GM19099 (cell line): ENCODE results near the gene IPO13.

Source experiments
- POLR2A ChIP-seq: IDR thresholded peaks from 3 replicates; pipeline ENCODE4 v1.6.1; 2011; ENCODE audit warnings: low read depth; ENCODE audit not compliant: insufficient read length; ENCODE audit errors: extremely low read depth

IPO13 gene

GRCh38 chr1:44015206-44015605, 68.5 kb downstream of the IPO13 start:
- TF ChIP-seq POLR2A = no peak

DNA sequence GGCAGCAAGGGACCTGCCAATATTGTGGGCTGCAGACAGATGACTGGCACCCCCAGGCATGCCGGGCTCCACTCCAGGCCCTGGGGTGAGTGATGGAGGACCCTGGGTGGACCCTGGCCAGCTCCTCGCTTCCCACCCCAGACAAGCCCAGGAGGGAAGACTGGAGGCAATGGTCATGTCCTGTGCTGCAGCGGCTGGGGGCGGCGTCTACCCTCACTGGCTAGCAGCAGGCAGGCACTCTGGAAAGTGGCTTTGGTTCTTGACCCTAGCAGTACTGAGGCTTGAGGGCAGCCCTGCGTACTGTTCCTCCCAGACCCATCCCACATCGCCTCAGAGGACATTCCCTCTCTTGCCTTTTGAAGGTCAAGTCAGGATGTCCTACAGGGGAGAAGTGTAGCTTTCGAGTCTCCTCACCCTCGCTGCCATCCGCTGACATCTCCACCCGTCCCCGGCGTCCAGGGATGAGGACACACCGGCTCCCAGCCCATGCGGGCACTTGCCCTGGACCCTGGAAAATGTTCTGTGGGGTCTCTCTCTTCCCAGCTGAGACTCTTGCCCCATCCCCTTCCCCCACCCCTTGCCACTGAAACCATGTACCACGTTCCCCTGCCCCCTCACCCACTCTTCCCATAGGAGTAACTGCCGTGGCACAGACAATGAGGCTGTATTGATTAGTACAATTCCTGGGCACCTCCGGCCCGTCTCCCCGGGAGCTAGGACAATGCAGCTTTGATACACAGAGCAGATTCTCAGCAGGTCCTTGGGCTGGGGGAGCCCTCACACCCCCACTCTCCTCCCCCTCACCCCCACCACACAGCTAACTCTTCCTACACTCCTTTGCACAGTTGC, 69.5 kb downstream of the IPO13 start:
- no peak for TF ChIP-seq POLR2A

DNA sequence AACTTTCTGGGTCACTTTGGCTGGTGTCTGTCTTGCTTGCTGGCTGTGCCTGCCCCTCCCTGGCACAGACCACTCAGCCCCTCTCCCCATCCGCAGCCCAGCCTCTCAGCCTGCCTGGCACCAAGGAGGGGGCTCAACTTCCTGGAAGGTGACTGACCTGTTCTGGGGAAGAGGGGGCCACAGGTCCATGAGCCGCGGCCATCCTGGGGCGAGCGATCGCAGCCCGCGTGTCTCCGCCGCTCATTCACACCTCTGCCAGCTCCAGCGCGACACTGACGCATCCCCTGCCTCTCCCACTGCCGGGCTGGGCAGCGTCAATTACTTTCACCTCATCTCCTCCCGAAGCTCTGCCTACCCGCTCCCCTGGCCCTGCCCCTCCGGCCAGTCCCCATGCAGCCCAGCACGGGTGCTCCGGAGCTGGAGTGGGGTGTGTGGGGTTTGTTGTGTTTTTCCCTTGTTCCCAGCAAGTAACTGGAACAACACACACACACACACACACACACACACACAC, 70.2 kb downstream of the IPO13 start:
- TF ChIP-seq POLR2A = no peak
